ENCODE results near the gene A1BG.
"Not testable (repeated sequence)": the region's sequence is repeated elsewhere in the genome, so short reads cannot be mapped to it uniquely, and the experiment has no call there.

A1BG gene

GRCh38 chr19:58325311-58326022 lies 27.8 kb downstream of the A1BG start:
- Histone ChIP-seq H3K9me3 (ENCODE audit: low read depth, low read length) (no peaks in the 10 kb centered on the region), H3K27ac (no peak overlapping the region), H3K9ac (ENCODE audit: insufficient read length) (peak overlapping the region; percentile 85), H3K4me3 (peak overlapping the region; percentile 99), H3K36me3 (ENCODE audit: insufficient read depth, low read length) (no peaks in the 10 kb centered on the region)
- TF ChIP-seq POLR2AphosphoS5 (IDR thresholded peaks at IDR 0.05; ENCODE audit: borderline replicate concordance, low read depth, low read length) (no peak), FOXP2 (optimal IDR thresholded peaks at IDR 0.05; ENCODE audit: control extremely low read depth, extremely low read length, insufficient read depth) (no peak), EZH2 (IDR thresholded peaks at IDR 0.05) (no peak)
- no peak for DNase-seq (ENCODE audit: low read depth, low spot score)

DNA sequence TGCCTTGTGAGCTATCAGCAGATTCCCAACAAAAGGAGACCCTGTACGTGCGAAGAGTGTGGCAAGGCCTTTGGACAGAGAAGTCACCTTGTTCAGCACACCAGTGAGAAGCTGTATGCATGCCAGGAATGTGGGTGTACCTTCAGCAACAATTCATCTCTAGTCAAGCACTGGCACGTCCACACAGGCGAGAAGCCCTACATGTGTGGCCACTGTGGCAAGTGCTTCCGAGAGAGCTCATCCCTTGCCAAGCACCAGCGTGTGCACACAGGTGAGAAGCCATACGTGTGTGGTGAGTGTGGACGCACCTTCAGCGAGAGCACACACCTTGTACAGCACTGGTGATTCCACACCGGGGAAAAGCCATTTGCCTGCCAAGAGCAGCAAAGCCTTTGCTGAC lies 34.1 kb downstream of the A1BG start:
- H3K27ac ChIP-seq = no peak overlapping the region
- H3K9me3 ChIP-seq (ENCODE audit: low read depth, low read length) = no peaks in the 10 kb centered on the region
- no peak overlapping the region for H3K4me3 ChIP-seq
- peaks cover 10% of the 10 kb centered on the region for H3K36me3 ChIP-seq (ENCODE audit: insufficient read depth, low read length)
- H3K9ac ChIP-seq (ENCODE audit: insufficient read length) = no peak overlapping the region
- no peak for DNase-seq (ENCODE audit: low read depth, low spot score)
- TF ChIP-seq FOXP2 (optimal IDR thresholded peaks at IDR 0.05; ENCODE audit: control extremely low read depth, extremely low read length, insufficient read depth) (no peak), POLR2AphosphoS5 (IDR thresholded peaks at IDR 0.05; ENCODE audit: borderline replicate concordance, low read depth, low read length) (no peak), EZH2 (IDR thresholded peaks at IDR 0.05) (no peak)

DNA sequence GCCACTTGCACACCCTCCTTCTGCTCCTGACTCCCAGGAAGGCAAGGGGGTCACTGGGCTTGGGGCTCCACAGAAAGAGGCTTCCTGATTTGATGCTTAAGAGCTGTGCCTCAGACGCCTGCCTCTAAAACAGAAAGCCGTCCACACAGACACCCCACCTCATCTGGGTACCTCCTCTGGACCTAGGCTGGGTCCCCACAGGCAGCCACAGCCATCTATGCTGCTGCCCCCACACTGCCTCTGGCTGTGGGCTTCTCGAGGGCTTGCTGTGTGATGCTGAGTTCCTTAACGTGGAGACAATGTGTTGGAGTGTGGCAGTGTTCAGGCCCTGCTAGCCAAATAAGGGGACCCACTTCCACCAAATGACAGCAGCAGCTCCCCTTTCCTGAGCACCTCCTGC lies 35.0 kb downstream of the A1BG start:
- Histone ChIP-seq H3K27ac (no peak overlapping the region), H3K36me3 (ENCODE audit: insufficient read depth, low read length) (peaks cover 17% of the 10 kb centered on the region), H3K4me3 (no peak overlapping the region), H3K9me3 (ENCODE audit: low read depth, low read length) (no peaks in the 10 kb centered on the region), H3K9ac (ENCODE audit: insufficient read length) (no peak overlapping the region)
- no peak for TF ChIP-seq POLR2AphosphoS5 (IDR thresholded peaks at IDR 0.05; ENCODE audit: borderline replicate concordance, low read depth, low read length)
- TF ChIP-seq EZH2 (IDR thresholded peaks at IDR 0.05) = no peak
- no peak for TF ChIP-seq FOXP2 (optimal IDR thresholded peaks at IDR 0.05; ENCODE audit: control extremely low read depth, extremely low read length, insufficient read depth)
- DNase-seq (ENCODE audit: low read depth, low spot score) = no peak

DNA sequence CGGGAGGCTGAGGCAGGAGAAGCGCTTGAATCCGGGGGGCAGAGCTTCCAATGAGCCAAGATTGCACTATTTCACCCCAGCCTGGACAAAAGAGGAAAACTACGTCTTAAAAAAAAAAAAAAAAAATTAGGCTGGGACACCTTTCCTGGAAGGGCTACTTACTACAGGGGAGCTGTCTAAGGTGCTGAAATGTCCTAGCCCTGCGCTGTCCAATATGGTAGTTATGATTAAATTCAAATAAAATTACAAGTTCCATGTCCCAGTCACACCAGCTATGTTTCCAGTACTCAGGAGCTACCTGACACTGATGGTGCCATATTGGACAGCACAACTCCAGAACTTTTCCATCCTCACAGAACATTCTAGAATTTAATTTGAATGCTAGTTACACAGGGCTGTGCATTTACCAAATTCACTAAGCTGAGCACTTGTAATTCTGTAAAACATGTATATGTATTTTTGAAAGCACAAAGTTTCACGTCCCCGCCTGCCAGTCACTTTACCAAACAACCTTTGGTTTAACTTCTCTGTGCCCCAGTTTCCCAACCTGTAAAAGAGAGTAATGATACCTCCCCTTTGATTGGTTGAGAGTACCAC lies 35.7 kb downstream of the A1BG start:
- Histone ChIP-seq H3K9ac (ENCODE audit: insufficient read length) (no peak overlapping the region), H3K4me3 (no peak overlapping the region), H3K9me3 (ENCODE audit: low read depth, low read length) (no peaks in the 10 kb centered on the region), H3K27ac (no peak overlapping the region), H3K36me3 (ENCODE audit: insufficient read depth, low read length) (peaks cover 23% of the 10 kb centered on the region)
- DNase-seq (ENCODE audit: low read depth, low spot score) = peak; percentile 34
- no peak for TF ChIP-seq FOXP2 (optimal IDR thresholded peaks at IDR 0.05; ENCODE audit: control extremely low read depth, extremely low read length, insufficient read depth)
- no peak for TF ChIP-seq POLR2AphosphoS5 (IDR thresholded peaks at IDR 0.05; ENCODE audit: borderline replicate concordance, low read depth, low read length)
- TF ChIP-seq EZH2 (IDR thresholded peaks at IDR 0.05) = no peak

DNA sequence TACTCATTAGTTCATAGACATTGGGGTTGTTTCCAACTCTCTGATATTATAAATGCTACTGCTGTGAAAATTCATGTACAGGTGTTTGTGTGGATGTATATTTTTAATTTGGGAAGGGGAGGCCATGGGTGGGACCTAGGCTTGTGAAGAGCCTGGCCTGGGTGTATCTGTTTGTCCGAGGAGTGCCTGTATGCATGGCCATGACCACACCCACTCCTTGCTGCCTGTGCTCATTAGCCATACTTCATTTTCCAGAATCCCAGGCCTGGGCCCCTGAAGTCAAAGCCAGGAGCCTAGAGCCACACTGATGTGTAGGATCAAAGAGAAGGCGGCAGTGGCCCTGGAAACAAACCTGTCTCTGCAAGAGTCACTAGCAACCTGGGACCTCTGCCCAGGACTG lies 37.7 kb downstream of the A1BG start:
- Histone ChIP-seq H3K36me3 (ENCODE audit: insufficient read depth, low read length) (peaks cover 38% of the 10 kb centered on the region), H3K27ac (no peak overlapping the region), H3K9ac (ENCODE audit: insufficient read length) (no peak overlapping the region), H3K4me3 (no peak overlapping the region), H3K9me3 (ENCODE audit: low read depth, low read length) (no peaks in the 10 kb centered on the region)
- no peak for TF ChIP-seq EZH2 (IDR thresholded peaks at IDR 0.05)
- TF ChIP-seq FOXP2 (optimal IDR thresholded peaks at IDR 0.05; ENCODE audit: control extremely low read depth, extremely low read length, insufficient read depth) = no peak
- no peak for TF ChIP-seq POLR2AphosphoS5 (IDR thresholded peaks at IDR 0.05; ENCODE audit: borderline replicate concordance, low read depth, low read length)
- DNase-seq (ENCODE audit: low read depth, low spot score) = no peak

DNA sequence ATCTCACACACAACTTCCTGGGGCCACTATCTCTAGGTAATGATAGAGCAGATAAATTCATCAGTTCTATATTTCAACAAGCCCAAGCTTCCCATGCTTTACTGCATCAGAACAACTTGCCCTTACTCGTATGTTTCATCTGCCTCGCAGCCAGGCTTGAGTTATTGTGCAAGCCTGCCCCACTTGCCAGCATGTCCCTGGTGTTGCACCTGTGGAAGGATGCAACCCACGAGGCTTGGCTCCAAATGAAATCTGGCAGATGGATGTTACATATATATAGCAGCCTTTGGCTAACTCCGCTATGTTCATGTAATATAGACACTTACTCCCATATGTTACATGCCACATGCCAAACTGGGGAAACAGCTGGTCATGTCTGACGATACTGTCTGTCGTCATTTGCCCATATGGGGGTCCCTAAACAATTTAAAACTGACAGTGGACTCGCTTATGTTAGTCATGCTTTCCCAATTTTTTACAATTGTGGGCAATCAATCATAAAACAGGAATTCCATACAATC lies 41.9 kb downstream of the A1BG start:
- peaks cover 76% of the 10 kb centered on the region for H3K36me3 ChIP-seq (ENCODE audit: insufficient read depth, low read length)
- no peak overlapping the region for H3K27ac ChIP-seq
- H3K9me3 ChIP-seq (ENCODE audit: low read depth, low read length) = no peaks in the 10 kb centered on the region
- no peak overlapping the region for H3K4me3 ChIP-seq
- no peak for DNase-seq (ENCODE audit: low read depth, low spot score)
- TF ChIP-seq EZH2 (IDR thresholded peaks at IDR 0.05) (no peak), POLR2AphosphoS5 (IDR thresholded peaks at IDR 0.05; ENCODE audit: borderline replicate concordance, low read depth, low read length) (no peak), FOXP2 (optimal IDR thresholded peaks at IDR 0.05; ENCODE audit: control extremely low read depth, extremely low read length, insufficient read depth) (no peak)
- H3K9ac ChIP-seq (ENCODE audit: insufficient read length) = no peak overlapping the region

GRCh38 chr19:58310685-58311084 lies 42.6 kb downstream of the A1BG start:
- peaks cover 79% of the 10 kb centered on the region for H3K36me3 ChIP-seq (ENCODE audit: insufficient read depth, low read length)
- H3K9ac ChIP-seq (ENCODE audit: insufficient read length); H3K9me3 ChIP-seq (ENCODE audit: low read depth, low read length); H3K27ac ChIP-seq; H3K4me3 ChIP-seq; DNase-seq (ENCODE audit: low read depth, low spot score): not testable (repeated sequence)

- H3K9me3 ChIP-seq (ENCODE audit: low read depth, low read length) = no peaks in the 10 kb centered on the region
- no peak overlapping the region for H3K4me3 ChIP-seq
- DNase-seq (ENCODE audit: low read depth, low spot score) = no peak
- no peak overlapping the region for H3K9ac ChIP-seq (ENCODE audit: insufficient read length)
- TF ChIP-seq EZH2 (IDR thresholded peaks at IDR 0.05) = no peak
- peaks cover 57% of the 10 kb centered on the region for H3K36me3 ChIP-seq (ENCODE audit: insufficient read depth, low read length)
- no peak overlapping the region for H3K27ac ChIP-seq
Measured at GRCh38 chr19:58307736-58308135, 45.6 kb downstream of the A1BG start.

DNA sequence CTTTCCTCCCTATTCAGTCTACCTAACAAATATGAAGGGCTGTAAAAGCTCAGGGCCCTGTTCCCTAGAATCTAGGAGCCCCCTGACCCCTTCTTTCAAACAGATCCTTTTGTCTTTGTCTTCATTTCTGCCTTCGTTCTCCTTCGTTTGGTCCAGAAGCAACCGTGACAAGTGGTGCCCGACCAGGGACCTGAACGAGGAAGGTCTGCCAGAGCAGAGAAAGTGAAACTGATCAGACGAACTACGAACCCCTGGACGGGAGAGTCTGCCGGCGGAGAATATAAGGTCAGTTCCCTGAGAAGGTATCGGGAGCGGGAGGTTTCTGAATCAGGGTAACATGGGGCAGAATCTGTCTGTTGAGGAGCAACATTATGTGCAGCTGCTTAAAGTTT lies 47.4 kb downstream of the A1BG start:
- Histone ChIP-seq H3K27ac (peak overlapping the region; percentile 43; the same call in 1 of the 2 replicates), H3K36me3 (ENCODE audit: insufficient read depth, low read length) (peaks cover 47% of the 10 kb centered on the region), H3K9ac (ENCODE audit: insufficient read length) (peak overlapping the region; percentile 88), H3K9me3 (ENCODE audit: low read depth, low read length) (no peaks in the 10 kb centered on the region), H3K4me3 (peak overlapping the region; percentile 97)
- TF ChIP-seq FOXP2 (optimal IDR thresholded peaks at IDR 0.05; ENCODE audit: control extremely low read depth, extremely low read length, insufficient read depth) = no peak
- no peak for TF ChIP-seq POLR2AphosphoS5 (IDR thresholded peaks at IDR 0.05; ENCODE audit: borderline replicate concordance, low read depth, low read length)
- TF ChIP-seq EZH2 (IDR thresholded peaks at IDR 0.05) = no peak
- DNase-seq (ENCODE audit: low read depth, low spot score) = no peak

All from SK-N-MC (cell line).